ENCODE results near the gene RFX5.

GRCh38 chr1:151393583-151393982 is 46.5 kb upstream of the RFX5 start:
- no peak for TF ChIP-seq CTCF (conservative IDR thresholded peaks at IDR 0.05; ENCODE audit: low read depth, low read length)
- no peak for TF ChIP-seq EZH2phosphoT487 (IDR thresholded peaks at IDR 0.05; ENCODE audit: borderline replicate concordance, low read length)
- TF ChIP-seq EZH2 (IDR thresholded peaks at IDR 0.05; ENCODE audit: low read length, unreplicated experiment), result no peak

All from PC-3 (cell line).